Spleen (tissue), 7 donors: ENCODE results near the gene N4BP2L2.

Experiments
- POLR2A ChIP-seq, 3 donors: fragments of 450-650 bp; IDR thresholded peaks; one replicate each; pipeline ENCODE4 v1.5.1; 2017; ENCODE audit warnings: antibody characterized with exemption in 3 of 3, mild to moderate bottlenecking in 1 of 3
- TF ChIP-seq, protein P1 (sequence below), 11 experiments: fragments of 200-600 bp in 7 of 11; fragments of 450-650 bp in 4 of 11; sonication (generic) in 4 of 11; IDR thresholded peaks in 8 of 11; conservative IDR thresholded peaks in 3 of 11; 1 replicate in 7 of 11; 2 replicates in 4 of 11; pipeline versions ENCODE4 v1.4.0 to v1.8.0; 2016 to 2021; ENCODE audit warnings: antibody characterized with exemption in 11 of 11, inconsistent platforms in 4 of 11, mild to moderate bottlenecking in 1 of 11
- donor health status: DM: no; HTN: no; CAD: no; lungs with moderate emphysema.
- donor health status: DM: no; HTN: no; CAD: no.
- donor health status: DM: no; HTN: no; CAD: no.

DNA sequence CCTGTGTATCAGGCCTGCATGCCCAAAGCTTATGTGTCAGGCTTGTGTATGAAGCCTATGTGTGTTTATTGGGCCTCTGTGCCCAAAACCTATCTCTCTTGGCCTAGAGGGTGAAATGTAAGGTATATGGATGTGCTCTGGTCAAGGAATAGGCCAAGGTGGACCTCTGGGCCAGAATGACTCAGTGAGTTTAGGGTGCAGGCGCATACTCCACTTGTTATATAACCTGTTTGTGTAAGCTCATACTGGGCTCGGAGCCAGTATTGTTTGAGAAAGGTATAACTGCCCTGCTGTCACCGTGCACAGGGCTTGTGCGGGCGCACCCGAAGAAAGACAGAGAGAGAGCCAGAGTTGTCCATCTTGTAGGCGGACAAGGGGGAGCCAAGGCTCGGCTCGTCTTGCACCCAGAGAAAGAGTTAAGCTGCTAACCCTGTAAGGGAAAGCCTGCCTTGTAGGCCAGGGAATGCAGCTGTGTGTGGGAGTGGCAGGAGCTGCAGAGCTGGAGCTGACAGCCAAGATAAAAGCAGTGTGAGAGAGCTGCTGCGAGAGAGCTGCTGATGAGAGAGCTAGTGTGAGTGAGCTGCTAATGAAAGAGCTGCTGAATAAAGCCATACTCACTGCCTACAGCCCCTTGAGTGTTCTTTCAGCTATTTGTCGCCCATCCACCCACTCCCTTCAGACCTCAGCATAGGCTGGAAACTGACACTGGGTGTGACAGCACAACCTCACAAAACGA, 67.2 kb downstream of the N4BP2L2 start:
- TF ChIP-seq, protein P1, sequence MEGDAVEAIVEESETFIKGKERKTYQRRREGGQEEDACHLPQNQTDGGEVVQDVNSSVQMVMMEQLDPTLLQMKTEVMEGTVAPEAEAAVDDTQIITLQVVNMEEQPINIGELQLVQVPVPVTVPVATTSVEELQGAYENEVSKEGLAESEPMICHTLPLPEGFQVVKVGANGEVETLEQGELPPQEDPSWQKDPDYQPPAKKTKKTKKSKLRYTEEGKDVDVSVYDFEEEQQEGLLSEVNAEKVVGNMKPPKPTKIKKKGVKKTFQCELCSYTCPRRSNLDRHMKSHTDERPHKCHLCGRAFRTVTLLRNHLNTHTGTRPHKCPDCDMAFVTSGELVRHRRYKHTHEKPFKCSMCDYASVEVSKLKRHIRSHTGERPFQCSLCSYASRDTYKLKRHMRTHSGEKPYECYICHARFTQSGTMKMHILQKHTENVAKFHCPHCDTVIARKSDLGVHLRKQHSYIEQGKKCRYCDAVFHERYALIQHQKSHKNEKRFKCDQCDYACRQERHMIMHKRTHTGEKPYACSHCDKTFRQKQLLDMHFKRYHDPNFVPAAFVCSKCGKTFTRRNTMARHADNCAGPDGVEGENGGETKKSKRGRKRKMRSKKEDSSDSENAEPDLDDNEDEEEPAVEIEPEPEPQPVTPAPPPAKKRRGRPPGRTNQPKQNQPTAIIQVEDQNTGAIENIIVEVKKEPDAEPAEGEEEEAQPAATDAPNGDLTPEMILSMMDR (IDR thresholded peaks at IDR 0.05 in 8 of 11, conservative IDR thresholded peaks at IDR 0.05 in 3 of 11): no peak
- TF ChIP-seq POLR2A (IDR thresholded peaks at IDR 0.05): no peak
